HCT116 (cell line): ENCODE data around the gene CACNA2D3. TPM values are rescaled to one million over a fixed set of nuclear protein-coding genes. Genes with fewer than 3 reads are reported as not detected.

Experiments used
- ATAC-seq: fragments of 200-7000 bp; cut with Tn5 transposase; 2 replicates; pipeline ENCODE4 v1.9.1; 2020; ENCODE audit warnings: mild to moderate bottlenecking, moderate library complexity
- BruUV-seq: library from RNA; stranded (reverse); fragments of 400-500 nt; replicated peaks from 2 replicates; lab custom pipeline; 2021; lab: Mats Ljungman, UMichigan
- CTCF ChIA-PET: fragments of 300-600 bp; sonication (Branson Sonifier 250); formaldehyde crosslinking; loops from one replicate; lab custom pipeline; 2021; ENCODE audit warnings: antibody characterized with exemption; lab: Charles Lee
- POLR2A ChIA-PET: fragments of 300-600, 350-600 bp; sonication (Branson Sonifier 250); formaldehyde crosslinking; loops from one replicate; lab custom pipeline; 2021; ENCODE audit warnings: antibody characterized with exemption; lab: Charles Lee
- RAD21 ChIA-PET, 2 experiments: fragments of 300-600 bp; sonication (Branson Sonifier 250); formaldehyde crosslinking; loops; one replicate each; lab custom pipeline; 2023; ENCODE audit warnings: low total read pairs in 2 of 2; ENCODE audit not compliant: uncharacterized antibody in 2 of 2, unreplicated experiment in 2 of 2, low non-redundant PET in 1 of 2; lab: Charles Lee
- DNase-seq: peaks from one replicate; pipeline ENCODE4 v3.0.0-alpha.2; 2010; ENCODE audit warnings: low read depth, low spot score
- H2AFZ ChIP-seq: fragments of 200-600 bp; shearing (Covaris generic), sonication (generic); 2 replicates; pipeline ENCODE4 v1.6.1; 2017; ENCODE audit warnings: low read depth, mixed run types, mixed read lengths, antibody characterized with exemption, low read length; ENCODE audit not compliant: poor library complexity, severe bottlenecking
- H3K27ac ChIP-seq: 2 replicates; pipeline ENCODE4 v1.5.1; 2012; ENCODE audit warnings: low read depth, low read length
- H3K27me3 ChIP-seq: fragments of 200-600 bp; sonication (generic); 2 replicates; pipeline ENCODE4 v1.6.1; 2016; ENCODE audit warnings: mixed run types, low read length, mixed read lengths; ENCODE audit not compliant: insufficient read depth
- H3K36me3 ChIP-seq, 2 experiments: fragments of 200-500 bp in 1 of 2; fragments of 200-600 bp in 1 of 2; sonication (Bioruptor generic) in 1 of 2; sonication (generic) in 1 of 2; 2 replicates each; pipeline versions ENCODE4 v1.5.1 to v1.6.1; 2014 to 2016; ENCODE audit warnings: low read length in 2 of 2, inconsistent platforms in 1 of 2, mixed read lengths in 1 of 2, mixed run types in 1 of 2; ENCODE audit not compliant: insufficient read depth in 2 of 2, control insufficient read depth in 1 of 2
- H3K4me1 ChIP-seq, 2 experiments: fragments of 200-600 bp in 1 of 2; sonication (generic) in 1 of 2; 2 replicates each; pipeline versions ENCODE4 v1.5.1 to v1.6.1; 2012 to 2017; ENCODE audit warnings: low read length in 2 of 2, inconsistent platforms in 1 of 2, mild to moderate bottlenecking in 1 of 2, mixed read lengths in 1 of 2, mixed run types in 1 of 2, moderate library complexity in 1 of 2; ENCODE audit not compliant: insufficient read depth in 2 of 2, control insufficient read depth in 1 of 2
- H3K4me2 ChIP-seq: fragments of 200-600 bp; sonication (generic); 2 replicates; pipeline ENCODE4 v1.6.1; 2017; ENCODE audit warnings: mixed run types, low read length, mixed read lengths
- H3K4me3 ChIP-seq, 2 experiments: fragments of 200-600 bp in 1 of 2; sonication (generic) in 1 of 2; replicated peaks in 1 of 2; 2 replicates each; pipeline ENCODE4 v1.5.1; 2011 to 2016; ENCODE audit warnings: low read length in 2 of 2, control low read depth in 1 of 2, low read depth in 1 of 2, mild to moderate bottlenecking in 1 of 2, mixed read lengths in 1 of 2, mixed run types in 1 of 2
- H3K79me2 ChIP-seq: fragments of 200-600 bp; sonication (generic); 2 replicates; pipeline ENCODE4 v1.6.1; 2017; ENCODE audit warnings: mild to moderate bottlenecking, mixed run types, low read length, moderate library complexity, mixed read lengths; ENCODE audit not compliant: insufficient read depth
- H3K9ac ChIP-seq: fragments of 200-600 bp; sonication (generic); 2 replicates; pipeline ENCODE4 v1.6.1; 2016; ENCODE audit warnings: low read length, mixed read lengths
- H3K9me2 ChIP-seq: fragments of 200-600 bp; sonication (generic), shearing (Covaris generic); 2 replicates; pipeline ENCODE4 v1.6.1; 2017; ENCODE audit warnings: mixed run types, mild to moderate bottlenecking, moderate library complexity; ENCODE audit not compliant: insufficient read depth
- H3K9me3 ChIP-seq, 2 experiments: fragments of 200-500 bp in 1 of 2; fragments of 200-600 bp in 1 of 2; sonication (Bioruptor generic) in 1 of 2; sonication (generic) in 1 of 2; 2 replicates each; pipeline ENCODE4 v1.6.1; 2014 to 2017; ENCODE audit warnings: low read length in 2 of 2, mixed read lengths in 2 of 2, inconsistent platforms in 1 of 2, low read depth in 1 of 2, mild to moderate bottlenecking in 1 of 2, mixed run types in 1 of 2, moderate library complexity in 1 of 2; ENCODE audit not compliant: control insufficient read depth in 1 of 2, insufficient read depth in 1 of 2
- H4K20me1 ChIP-seq: fragments of 200-600 bp; sonication (generic), shearing (Covaris generic); 2 replicates; pipeline ENCODE4 v1.6.1; 2017; ENCODE audit warnings: mixed run types, mild to moderate bottlenecking, moderate library complexity; ENCODE audit not compliant: insufficient read depth
- CBX3 ChIP-seq: IDR thresholded peaks from 2 replicates; pipeline ENCODE4 v1.6.1; 2012; ENCODE audit warnings: low read depth
- CEBPB ChIP-seq: IDR thresholded peaks from 2 replicates; pipeline ENCODE4 v1.6.1; 2012; ENCODE audit warnings: low read depth
- CTCF ChIP-seq, 3 experiments: fragments of 200-600 bp in 1 of 3; sonication (generic) in 1 of 3; IDR thresholded peaks in 2 of 3; conservative IDR thresholded peaks in 1 of 3; 2 replicates each; pipeline ENCODE4 v1.5.1; 2012 to 2017; ENCODE audit warnings: low read depth in 2 of 3, low read length in 2 of 3, antibody characterized with exemption in 1 of 3, borderline replicate concordance in 1 of 3, control low read depth in 1 of 3, mild to moderate bottlenecking in 1 of 3, mixed read lengths in 1 of 3, mixed run types in 1 of 3, moderate library complexity in 1 of 3; ENCODE audit not compliant: insufficient read depth in 1 of 3
- ELF1 ChIP-seq: IDR thresholded peaks from 2 replicates; pipeline ENCODE4 v1.6.1; 2012; ENCODE audit warnings: low read depth, borderline replicate concordance
- EZH2phosphoT487 ChIP-seq: fragments of 200-600 bp; IDR thresholded peaks from 2 replicates; pipeline ENCODE4 v1.6.1; 2018; ENCODE audit warnings: antibody characterized with exemption, borderline replicate concordance
- FOSL1 ChIP-seq: IDR thresholded peaks from 2 replicates; pipeline ENCODE4 v1.6.1; 2012; ENCODE audit warnings: low read depth
- JUND ChIP-seq: IDR thresholded peaks from 2 replicates; pipeline ENCODE4 v1.6.1; 2012
- POLR2A ChIP-seq: IDR thresholded peaks from 2 replicates; pipeline ENCODE4 v1.7.0; 2011; ENCODE audit warnings: borderline replicate concordance; ENCODE audit not compliant: insufficient read depth, insufficient read length; ENCODE audit errors: extremely low read depth
- POLR2AphosphoS5 ChIP-seq: IDR thresholded peaks from 2 replicates; pipeline ENCODE4 v1.6.1; 2011; ENCODE audit warnings: mild to moderate bottlenecking, low read depth, low read length, moderate library complexity
- RAD21 ChIP-seq: IDR thresholded peaks from 2 replicates; pipeline ENCODE4 v1.6.1; 2012; ENCODE audit warnings: low read depth, mild to moderate bottlenecking
- SIN3A ChIP-seq: IDR thresholded peaks from 2 replicates; pipeline ENCODE4 v1.6.1; 2012; ENCODE audit warnings: low read depth
- SP1 ChIP-seq: IDR thresholded peaks from 2 replicates; pipeline ENCODE4 v1.6.1; 2012; ENCODE audit warnings: low read depth
- SRF ChIP-seq: IDR thresholded peaks from 2 replicates; pipeline ENCODE4 v1.6.1; 2012; ENCODE audit warnings: low read depth
- TCF7L2 ChIP-seq: IDR thresholded peaks from 2 replicates; pipeline ENCODE4 v1.7.0; 2011; ENCODE audit warnings: borderline replicate concordance, inconsistent platforms; ENCODE audit not compliant: insufficient read depth, insufficient read length; ENCODE audit errors: extremely low read depth
- YY1 ChIP-seq: IDR thresholded peaks from 2 replicates; pipeline ENCODE4 v1.6.1; 2011; ENCODE audit warnings: low read length, low read depth, moderate library complexity, mild to moderate bottlenecking; ENCODE audit not compliant: insufficient replicate concordance; ENCODE audit errors: extremely low read depth
- ZFX ChIP-seq: fragments of 450-650 bp; IDR thresholded peaks from 2 replicates; pipeline ENCODE4 v1.6.1; 2017
- ZNF274 ChIP-seq: fragments of 200-500 bp; sonication (Bioruptor generic); IDR thresholded peaks from 2 replicates; pipeline ENCODE4 v1.6.1; 2014; ENCODE audit warnings: mild to moderate bottlenecking, low read depth, low read length, inconsistent platforms
- intact Hi-C: fragments of 100-400 bp; cut with micrococcal nuclease; formaldehyde crosslinking; loops from 2 replicates; pipeline ENCODE4 v1.10.0; 2022
- total RNA-seq: library from RNA; stranded (reverse); gene quantifications from one replicate; pipeline ENCODE4 v1.2.1, GENCODE V29; 2021; ENCODE audit not compliant: unreplicated experiment
- TF ChIP-seq, protein P1 (sequence below): IDR thresholded peaks from 2 replicates; pipeline ENCODE4 v1.6.1; 2011; ENCODE audit warnings: mild to moderate bottlenecking, low read length, moderate library complexity; ENCODE audit not compliant: insufficient replicate concordance; ENCODE audit errors: extremely low read depth
- TF ChIP-seq, protein P2 (sequence below): IDR thresholded peaks from 2 replicates; pipeline ENCODE4 v1.6.1; 2012
- TF ChIP-seq, protein P3 (sequence below): IDR thresholded peaks from 2 replicates; pipeline ENCODE4 v1.6.1; 2012; ENCODE audit warnings: low read depth

CACNA2D3 gene
- total RNA-seq, 1 experiment from 2014 or later: 0.20 TPM

- Histone ChIP-seq H2AFZ (no peak overlapping the region), H3K36me3 (no peaks in the 10 kb centered on the region), H3K4me1 (no peaks in the 10 kb centered on the region), H3K9me2 (no peaks in the 10 kb centered on the region), H3K4me3 (no peak overlapping the region), H4K20me1 (no peaks in the 10 kb centered on the region), H3K9me3 (no peaks in the 10 kb centered on the region), H3K9ac (no peak overlapping the region), H3K27me3 (peaks cover 15% of the 10 kb centered on the region; the same call in 1 of the 2 replicates), H3K79me2 (no peaks in the 10 kb centered on the region), H3K4me2 (no peak overlapping the region), H3K27ac (no peak overlapping the region)
- ATAC-seq (no peak), DNase-seq (no peak)
- BruUV-seq: no TSS peak
- intact Hi-C loops: no loop called here
- TF ChIP-seq, protein P1, sequence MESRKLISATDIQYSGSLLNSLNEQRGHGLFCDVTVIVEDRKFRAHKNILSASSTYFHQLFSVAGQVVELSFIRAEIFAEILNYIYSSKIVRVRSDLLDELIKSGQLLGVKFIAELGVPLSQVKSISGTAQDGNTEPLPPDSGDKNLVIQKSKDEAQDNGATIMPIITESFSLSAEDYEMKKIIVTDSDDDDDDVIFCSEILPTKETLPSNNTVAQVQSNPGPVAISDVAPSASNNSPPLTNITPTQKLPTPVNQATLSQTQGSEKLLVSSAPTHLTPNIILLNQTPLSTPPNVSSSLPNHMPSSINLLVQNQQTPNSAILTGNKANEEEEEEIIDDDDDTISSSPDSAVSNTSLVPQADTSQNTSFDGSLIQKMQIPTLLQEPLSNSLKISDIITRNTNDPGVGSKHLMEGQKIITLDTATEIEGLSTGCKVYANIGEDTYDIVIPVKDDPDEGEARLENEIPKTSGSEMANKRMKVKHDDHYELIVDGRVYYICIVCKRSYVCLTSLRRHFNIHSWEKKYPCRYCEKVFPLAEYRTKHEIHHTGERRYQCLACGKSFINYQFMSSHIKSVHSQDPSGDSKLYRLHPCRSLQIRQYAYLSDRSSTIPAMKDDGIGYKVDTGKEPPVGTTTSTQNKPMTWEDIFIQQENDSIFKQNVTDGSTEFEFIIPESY: no peak
- TF ChIP-seq EZH2phosphoT487 (no peak), SIN3A (no peak), TCF7L2 (no peak), SRF (no peak), ZNF274 (no peak), CTCF (IDR thresholded peaks at IDR 0.05 in 2 of 3, conservative IDR thresholded peaks at IDR 0.05 in 1 of 3; ENCODE audit: borderline replicate concordance in 1 of 3, insufficient read depth in 1 of 3, low read depth in 2 of 3, low read length in 2 of 3) (no peak), CBX3 (no peak), ELF1 (no peak), SP1 (no peak), RAD21 (no peak), JUND (no peak), ZFX (no peak), CEBPB (no peak), YY1 (no peak), POLR2A (no peak), POLR2AphosphoS5 (no peak), FOSL1 (no peak)
- TF ChIP-seq, protein P2, sequence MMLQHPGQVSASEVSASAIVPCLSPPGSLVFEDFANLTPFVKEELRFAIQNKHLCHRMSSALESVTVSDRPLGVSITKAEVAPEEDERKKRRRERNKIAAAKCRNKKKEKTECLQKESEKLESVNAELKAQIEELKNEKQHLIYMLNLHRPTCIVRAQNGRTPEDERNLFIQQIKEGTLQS: no peak
- TF ChIP-seq, protein P3, sequence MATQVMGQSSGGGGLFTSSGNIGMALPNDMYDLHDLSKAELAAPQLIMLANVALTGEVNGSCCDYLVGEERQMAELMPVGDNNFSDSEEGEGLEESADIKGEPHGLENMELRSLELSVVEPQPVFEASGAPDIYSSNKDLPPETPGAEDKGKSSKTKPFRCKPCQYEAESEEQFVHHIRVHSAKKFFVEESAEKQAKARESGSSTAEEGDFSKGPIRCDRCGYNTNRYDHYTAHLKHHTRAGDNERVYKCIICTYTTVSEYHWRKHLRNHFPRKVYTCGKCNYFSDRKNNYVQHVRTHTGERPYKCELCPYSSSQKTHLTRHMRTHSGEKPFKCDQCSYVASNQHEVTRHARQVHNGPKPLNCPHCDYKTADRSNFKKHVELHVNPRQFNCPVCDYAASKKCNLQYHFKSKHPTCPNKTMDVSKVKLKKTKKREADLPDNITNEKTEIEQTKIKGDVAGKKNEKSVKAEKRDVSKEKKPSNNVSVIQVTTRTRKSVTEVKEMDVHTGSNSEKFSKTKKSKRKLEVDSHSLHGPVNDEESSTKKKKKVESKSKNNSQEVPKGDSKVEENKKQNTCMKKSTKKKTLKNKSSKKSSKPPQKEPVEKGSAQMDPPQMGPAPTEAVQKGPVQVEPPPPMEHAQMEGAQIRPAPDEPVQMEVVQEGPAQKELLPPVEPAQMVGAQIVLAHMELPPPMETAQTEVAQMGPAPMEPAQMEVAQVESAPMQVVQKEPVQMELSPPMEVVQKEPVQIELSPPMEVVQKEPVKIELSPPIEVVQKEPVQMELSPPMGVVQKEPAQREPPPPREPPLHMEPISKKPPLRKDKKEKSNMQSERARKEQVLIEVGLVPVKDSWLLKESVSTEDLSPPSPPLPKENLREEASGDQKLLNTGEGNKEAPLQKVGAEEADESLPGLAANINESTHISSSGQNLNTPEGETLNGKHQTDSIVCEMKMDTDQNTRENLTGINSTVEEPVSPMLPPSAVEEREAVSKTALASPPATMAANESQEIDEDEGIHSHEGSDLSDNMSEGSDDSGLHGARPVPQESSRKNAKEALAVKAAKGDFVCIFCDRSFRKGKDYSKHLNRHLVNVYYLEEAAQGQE: no peak
- CTCF ChIA-PET: no interaction called here
- RAD21 ChIA-PET: no interaction called here
- POLR2A ChIA-PET: no interaction called here
Measured at GRCh38 chr3:54345847-54346375, 223.6 kb downstream of the CACNA2D3 start.
